Measurements from ENCODE around the gene TMEFF2.

TMEFF2 gene

DNA sequence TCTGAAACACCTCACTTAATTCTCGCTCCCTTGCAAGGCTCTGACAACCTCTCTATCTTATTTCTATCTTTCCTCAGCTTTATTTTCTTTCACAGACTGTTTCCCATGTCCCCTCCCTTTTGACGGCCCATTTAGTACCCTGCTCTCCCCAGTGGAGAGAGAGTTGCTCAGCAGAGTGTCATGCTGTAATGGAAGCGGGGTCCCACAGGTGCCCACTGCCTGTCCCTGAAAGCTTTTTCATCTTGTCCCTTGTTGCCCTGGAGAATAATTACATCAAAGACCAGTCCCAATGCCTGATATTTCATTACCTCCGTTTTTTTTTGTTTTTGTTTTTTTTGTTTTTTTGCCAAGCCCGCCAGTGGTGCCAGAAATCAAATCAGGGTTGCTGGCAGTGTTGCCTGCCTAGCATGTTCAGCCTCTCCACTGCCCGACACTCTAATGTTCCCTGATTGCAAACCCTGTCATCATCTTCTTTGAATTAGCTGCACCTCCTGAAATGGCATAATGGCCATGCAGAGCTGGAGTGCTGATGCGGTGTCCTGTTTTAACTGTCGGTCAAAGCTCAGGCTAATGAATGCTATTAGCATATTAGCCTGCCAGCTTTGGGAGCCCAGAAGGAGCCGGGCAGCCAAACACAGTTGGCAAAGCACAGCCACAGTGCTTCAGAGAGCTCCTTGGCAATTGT lies 276.6 kb downstream of the TMEFF2 start:
- Histone ChIP-seq H3K4me3 (ENCODE audit: low read length) (no peak overlapping the region), H3K4ac (ENCODE audit: low read depth, low read length) (no peak overlapping the region), H3K79me2 (ENCODE audit: control insufficient read depth, insufficient read depth, low read length) (no peaks in the 10 kb centered on the region), H3K27ac (ENCODE audit: low read depth, low read length) (no peak overlapping the region), H3K4me2 (ENCODE audit: low read length) (no peak overlapping the region), H3K4me1 (ENCODE audit: control insufficient read depth, low read depth, low read length) (no peaks in the 10 kb centered on the region), H2BK120ac (ENCODE audit: low read depth, low read length) (no peak overlapping the region), H3K36me3 (ENCODE audit: control insufficient read depth, insufficient read depth, low read length) (no peaks in the 10 kb centered on the region), H2BK5ac (ENCODE audit: low read length) (no peak overlapping the region), H2AK5ac (ENCODE audit: low read length) (no peak overlapping the region), H4K5ac (ENCODE audit: low read length) (no peak overlapping the region), H4K8ac (ENCODE audit: low read depth, low read length) (no peak overlapping the region), H3K18ac (ENCODE audit: low read length) (no peak overlapping the region), H3K23ac (ENCODE audit: low read length) (no peak overlapping the region), H3K9ac (ENCODE audit: low read length) (no peak overlapping the region), H3K56ac (ENCODE audit: low read length) (no peak overlapping the region), H2BK15ac (replicated peaks; ENCODE audit: low read depth) (no peak overlapping the region), H3K27me3 (ENCODE audit: insufficient read depth, low read length, poor library complexity) (no peaks in the 10 kb centered on the region), H3K79me1 (ENCODE audit: low read length) (no peaks in the 10 kb centered on the region)
- WGBS (ENCODE audit: extremely low coverage, insufficient coverage, low lambda C conversion rate), result no CpG with 5 or more reads among the region's 9 CpGs
- DNase-seq, result no peak

DNA sequence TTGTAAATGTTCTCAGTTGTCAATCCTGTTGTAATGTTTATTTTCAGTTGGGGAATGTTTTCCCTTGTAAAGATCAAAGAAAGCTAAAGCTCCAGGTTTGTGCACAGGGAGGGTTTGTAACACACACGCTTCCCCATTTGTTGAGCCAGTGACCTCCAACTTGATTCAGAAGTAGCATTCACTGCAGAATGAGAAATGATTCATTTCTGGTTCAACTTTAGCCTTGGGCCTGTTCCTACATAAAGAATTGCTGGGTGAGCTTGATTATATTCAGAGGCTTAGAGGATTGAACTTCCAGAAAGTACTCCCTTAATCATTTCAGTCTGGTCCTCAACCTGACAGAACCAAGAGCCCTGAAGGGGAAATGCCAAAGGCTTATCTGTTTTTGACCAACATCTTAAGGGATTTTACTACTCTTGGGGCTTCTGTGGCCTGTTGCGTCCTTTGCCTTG lies 277.3 kb downstream of the TMEFF2 start:
- Histone ChIP-seq H2BK5ac (ENCODE audit: low read length) (no peak overlapping the region), H4K8ac (ENCODE audit: low read depth, low read length) (no peak overlapping the region), H3K23ac (ENCODE audit: low read length) (no peak overlapping the region), H3K27ac (ENCODE audit: low read depth, low read length) (no peak overlapping the region), H3K4me1 (ENCODE audit: control insufficient read depth, low read depth, low read length) (no peaks in the 10 kb centered on the region), H2BK15ac (replicated peaks; ENCODE audit: low read depth) (no peak overlapping the region), H3K36me3 (ENCODE audit: control insufficient read depth, insufficient read depth, low read length) (no peaks in the 10 kb centered on the region), H3K56ac (ENCODE audit: low read length) (no peak overlapping the region), H3K27me3 (ENCODE audit: insufficient read depth, low read length, poor library complexity) (no peaks in the 10 kb centered on the region), H3K4me3 (ENCODE audit: low read length) (no peak overlapping the region), H4K5ac (ENCODE audit: low read length) (no peak overlapping the region), H3K79me2 (ENCODE audit: control insufficient read depth, insufficient read depth, low read length) (no peaks in the 10 kb centered on the region), H3K18ac (ENCODE audit: low read length) (no peak overlapping the region), H2AK5ac (ENCODE audit: low read length) (no peak overlapping the region), H3K79me1 (ENCODE audit: low read length) (no peaks in the 10 kb centered on the region), H2BK120ac (ENCODE audit: low read depth, low read length) (no peak overlapping the region), H3K4me2 (ENCODE audit: low read length) (no peak overlapping the region), H3K9ac (ENCODE audit: low read length) (no peak overlapping the region), H3K4ac (ENCODE audit: low read depth, low read length) (no peak overlapping the region)
- no peak for DNase-seq
- WGBS (ENCODE audit: extremely low coverage, insufficient coverage, low lambda C conversion rate), result no CpG with 5 or more reads among the region's 2 CpGs

DNA sequence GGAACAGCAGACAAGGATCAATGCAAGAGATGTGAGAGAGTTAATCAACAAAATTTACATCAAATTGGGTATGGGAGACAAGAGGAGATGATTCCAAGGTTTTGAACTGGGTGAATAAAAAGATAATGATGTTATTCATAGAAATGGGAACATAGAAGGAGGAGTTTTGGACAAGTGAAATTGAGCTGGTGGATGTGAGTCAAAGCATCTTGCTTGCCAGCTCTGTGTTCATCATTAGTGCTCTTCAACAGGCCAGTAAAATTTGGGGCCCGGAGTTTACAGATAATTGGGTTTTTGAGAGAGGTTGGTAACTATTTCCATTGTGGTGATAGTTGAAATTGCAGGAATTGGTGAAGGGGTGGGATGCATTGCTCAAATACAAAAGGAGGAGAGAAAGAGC lies 277.9 kb downstream of the TMEFF2 start:
- Histone ChIP-seq H3K36me3 (ENCODE audit: control insufficient read depth, insufficient read depth, low read length) (no peaks in the 10 kb centered on the region), H3K4me2 (ENCODE audit: low read length) (no peak overlapping the region), H3K4me3 (ENCODE audit: low read length) (no peak overlapping the region), H2BK15ac (replicated peaks; ENCODE audit: low read depth) (no peak overlapping the region), H3K79me2 (ENCODE audit: control insufficient read depth, insufficient read depth, low read length) (no peaks in the 10 kb centered on the region), H3K4me1 (ENCODE audit: control insufficient read depth, low read depth, low read length) (no peaks in the 10 kb centered on the region), H3K18ac (ENCODE audit: low read length) (no peak overlapping the region), H2BK5ac (ENCODE audit: low read length) (no peak overlapping the region), H2AK5ac (ENCODE audit: low read length) (no peak overlapping the region), H2BK120ac (ENCODE audit: low read depth, low read length) (no peak overlapping the region), H3K4ac (ENCODE audit: low read depth, low read length) (no peak overlapping the region), H4K8ac (ENCODE audit: low read depth, low read length) (no peak overlapping the region), H3K56ac (ENCODE audit: low read length) (no peak overlapping the region), H4K5ac (ENCODE audit: low read length) (no peak overlapping the region), H3K27ac (ENCODE audit: low read depth, low read length) (no peak overlapping the region), H3K9ac (ENCODE audit: low read length) (no peak overlapping the region), H3K79me1 (ENCODE audit: low read length) (no peaks in the 10 kb centered on the region), H3K27me3 (ENCODE audit: insufficient read depth, low read length, poor library complexity) (no peaks in the 10 kb centered on the region), H3K23ac (ENCODE audit: low read length) (no peak overlapping the region)
- DNase-seq, result no peak
- no CpG with 5 or more reads among the region's 1 CpG for WGBS (ENCODE audit: extremely low coverage, insufficient coverage, low lambda C conversion rate)

DNA sequence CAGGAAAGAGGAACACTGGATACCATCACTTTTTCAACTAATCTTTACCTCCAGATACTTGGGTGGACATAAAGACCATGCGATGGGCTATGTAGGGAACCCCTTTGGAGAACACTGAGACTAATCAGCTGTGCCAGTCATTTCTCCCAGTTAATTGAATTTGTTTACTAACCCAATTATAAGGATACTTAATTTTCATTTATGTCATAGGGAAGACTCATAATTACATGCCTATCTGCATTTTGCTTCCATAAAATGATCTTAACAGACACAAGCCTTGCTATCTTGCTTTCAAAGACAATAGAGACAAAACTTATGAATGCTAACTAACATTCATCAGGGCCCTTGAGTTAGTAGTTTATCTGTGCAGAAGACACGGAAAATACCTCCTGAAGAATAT lies 279.0 kb downstream of the TMEFF2 start:
- H3K36me3 ChIP-seq (ENCODE audit: control insufficient read depth, insufficient read depth, low read length), result no peaks in the 10 kb centered on the region
- no peak overlapping the region for H3K56ac ChIP-seq (ENCODE audit: low read length)
- no peak for DNase-seq
- no peak overlapping the region for H3K4me3 ChIP-seq (ENCODE audit: low read length)
- H3K79me2 ChIP-seq (ENCODE audit: control insufficient read depth, insufficient read depth, low read length), result no peaks in the 10 kb centered on the region
- H4K5ac ChIP-seq (ENCODE audit: low read length), result no peak overlapping the region
- WGBS (ENCODE audit: extremely low coverage, insufficient coverage, low lambda C conversion rate), result no CpG with 5 or more reads among the region's 2 CpGs
- no peak overlapping the region for H3K18ac ChIP-seq (ENCODE audit: low read length)
- H2AK5ac ChIP-seq (ENCODE audit: low read length), result no peak overlapping the region
- H3K79me1 ChIP-seq (ENCODE audit: low read length), result no peaks in the 10 kb centered on the region
- H3K23ac ChIP-seq (ENCODE audit: low read length), result no peak overlapping the region
- H3K27ac ChIP-seq (ENCODE audit: low read depth, low read length), result no peak overlapping the region
- no peaks in the 10 kb centered on the region for H3K4me1 ChIP-seq (ENCODE audit: control insufficient read depth, low read depth, low read length)
- H2BK5ac ChIP-seq (ENCODE audit: low read length), result no peak overlapping the region
- H3K4ac ChIP-seq (ENCODE audit: low read depth, low read length), result no peak overlapping the region
- no peaks in the 10 kb centered on the region for H3K27me3 ChIP-seq (ENCODE audit: insufficient read depth, low read length, poor library complexity)
- no peak overlapping the region for H3K9ac ChIP-seq (ENCODE audit: low read length)
- no peak overlapping the region for H4K8ac ChIP-seq (ENCODE audit: low read depth, low read length)
- no peak overlapping the region for H2BK120ac ChIP-seq (ENCODE audit: low read depth, low read length)
- H3K4me2 ChIP-seq (ENCODE audit: low read length), result no peak overlapping the region
- no peak overlapping the region for H2BK15ac ChIP-seq (replicated peaks; ENCODE audit: low read depth)

DNA sequence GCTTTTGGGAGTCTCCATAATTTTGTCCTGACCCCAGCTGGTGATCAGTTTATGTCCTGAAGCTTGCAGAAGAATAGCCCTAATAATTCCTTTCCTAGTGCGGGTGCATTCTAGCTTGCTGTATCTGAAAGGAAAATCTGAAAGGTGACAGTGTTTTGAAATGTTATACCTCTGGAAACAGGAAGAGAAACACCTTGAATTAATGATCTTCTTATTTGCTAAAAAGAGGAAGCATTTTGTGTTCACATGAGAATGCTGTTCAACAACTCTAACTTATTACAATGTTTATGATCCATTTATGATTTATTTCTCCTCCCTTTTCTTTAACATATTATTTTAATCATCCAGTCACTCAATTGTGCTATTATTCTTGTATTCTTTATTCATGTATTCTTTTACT lies 280.9 kb downstream of the TMEFF2 start:
- Histone ChIP-seq H3K79me1 (ENCODE audit: low read length) (no peaks in the 10 kb centered on the region), H2BK15ac (replicated peaks; ENCODE audit: low read depth) (no peak overlapping the region), H3K4ac (ENCODE audit: low read depth, low read length) (no peak overlapping the region), H3K56ac (ENCODE audit: low read length) (no peak overlapping the region), H3K27ac (ENCODE audit: low read depth, low read length) (no peak overlapping the region), H2BK5ac (ENCODE audit: low read length) (no peak overlapping the region), H3K4me1 (ENCODE audit: control insufficient read depth, low read depth, low read length) (no peaks in the 10 kb centered on the region), H2AK5ac (ENCODE audit: low read length) (no peak overlapping the region), H2BK120ac (ENCODE audit: low read depth, low read length) (no peak overlapping the region), H4K5ac (ENCODE audit: low read length) (no peak overlapping the region), H3K18ac (ENCODE audit: low read length) (no peak overlapping the region), H4K8ac (ENCODE audit: low read depth, low read length) (no peak overlapping the region), H3K4me3 (ENCODE audit: low read length) (no peak overlapping the region), H3K4me2 (ENCODE audit: low read length) (no peak overlapping the region), H3K23ac (ENCODE audit: low read length) (no peak overlapping the region), H3K9ac (ENCODE audit: low read length) (no peak overlapping the region), H3K79me2 (ENCODE audit: control insufficient read depth, insufficient read depth, low read length) (no peaks in the 10 kb centered on the region), H3K36me3 (ENCODE audit: control insufficient read depth, insufficient read depth, low read length) (no peaks in the 10 kb centered on the region), H3K27me3 (ENCODE audit: insufficient read depth, low read length, poor library complexity) (no peaks in the 10 kb centered on the region)
- no CpG with 5 or more reads among the region's 1 CpG for WGBS (ENCODE audit: extremely low coverage, insufficient coverage, low lambda C conversion rate)
- DNase-seq, result no peak

DNA sequence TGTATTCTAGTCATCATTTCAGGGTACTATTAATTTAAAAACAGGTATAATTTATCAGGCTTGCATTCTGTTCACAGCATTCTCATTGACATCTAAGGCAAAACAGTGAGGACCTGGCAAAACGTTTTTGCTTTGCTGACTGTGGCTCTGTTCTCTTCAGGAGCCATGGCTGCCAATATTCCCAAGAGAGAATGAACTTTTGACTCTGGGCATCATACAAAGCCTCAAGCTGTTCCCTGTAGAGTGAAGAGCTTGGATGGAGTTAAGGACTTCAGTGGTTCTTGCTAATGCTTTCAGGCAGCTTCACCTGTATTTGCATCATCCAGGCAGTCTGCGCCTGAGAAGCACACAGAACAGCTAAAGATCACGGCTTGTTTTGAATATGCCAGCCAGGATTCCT lies 282.0 kb downstream of the TMEFF2 start:
- Histone ChIP-seq H2BK120ac (ENCODE audit: low read depth, low read length) (no peak overlapping the region), H3K36me3 (ENCODE audit: control insufficient read depth, insufficient read depth, low read length) (no peaks in the 10 kb centered on the region), H2BK15ac (replicated peaks; ENCODE audit: low read depth) (no peak overlapping the region), H3K56ac (ENCODE audit: low read length) (no peak overlapping the region), H4K5ac (ENCODE audit: low read length) (no peak overlapping the region), H3K4me3 (ENCODE audit: low read length) (no peak overlapping the region), H3K27me3 (ENCODE audit: insufficient read depth, low read length, poor library complexity) (no peaks in the 10 kb centered on the region), H3K79me2 (ENCODE audit: control insufficient read depth, insufficient read depth, low read length) (no peaks in the 10 kb centered on the region), H3K23ac (ENCODE audit: low read length) (no peak overlapping the region), H2AK5ac (ENCODE audit: low read length) (no peak overlapping the region), H3K9ac (ENCODE audit: low read length) (no peak overlapping the region), H3K4me1 (ENCODE audit: control insufficient read depth, low read depth, low read length) (no peaks in the 10 kb centered on the region), H3K79me1 (ENCODE audit: low read length) (no peaks in the 10 kb centered on the region), H3K27ac (ENCODE audit: low read depth, low read length) (no peak overlapping the region), H4K8ac (ENCODE audit: low read depth, low read length) (no peak overlapping the region), H3K4me2 (ENCODE audit: low read length) (no peak overlapping the region), H3K4ac (ENCODE audit: low read depth, low read length) (no peak overlapping the region), H2BK5ac (ENCODE audit: low read length) (no peak overlapping the region), H3K18ac (ENCODE audit: low read length) (no peak overlapping the region)
- WGBS (ENCODE audit: extremely low coverage, insufficient coverage, low lambda C conversion rate), result no CpG with 5 or more reads among the region's 3 CpGs
- no peak for DNase-seq

Data from mesendoderm (in vitro differentiated cells).